Measurements from ENCODE around the gene FAAP100.
A peak's percentile ranks its signal among the peaks of the same experiment; 100 is the strongest.

The FAAP100 gene

DNA sequence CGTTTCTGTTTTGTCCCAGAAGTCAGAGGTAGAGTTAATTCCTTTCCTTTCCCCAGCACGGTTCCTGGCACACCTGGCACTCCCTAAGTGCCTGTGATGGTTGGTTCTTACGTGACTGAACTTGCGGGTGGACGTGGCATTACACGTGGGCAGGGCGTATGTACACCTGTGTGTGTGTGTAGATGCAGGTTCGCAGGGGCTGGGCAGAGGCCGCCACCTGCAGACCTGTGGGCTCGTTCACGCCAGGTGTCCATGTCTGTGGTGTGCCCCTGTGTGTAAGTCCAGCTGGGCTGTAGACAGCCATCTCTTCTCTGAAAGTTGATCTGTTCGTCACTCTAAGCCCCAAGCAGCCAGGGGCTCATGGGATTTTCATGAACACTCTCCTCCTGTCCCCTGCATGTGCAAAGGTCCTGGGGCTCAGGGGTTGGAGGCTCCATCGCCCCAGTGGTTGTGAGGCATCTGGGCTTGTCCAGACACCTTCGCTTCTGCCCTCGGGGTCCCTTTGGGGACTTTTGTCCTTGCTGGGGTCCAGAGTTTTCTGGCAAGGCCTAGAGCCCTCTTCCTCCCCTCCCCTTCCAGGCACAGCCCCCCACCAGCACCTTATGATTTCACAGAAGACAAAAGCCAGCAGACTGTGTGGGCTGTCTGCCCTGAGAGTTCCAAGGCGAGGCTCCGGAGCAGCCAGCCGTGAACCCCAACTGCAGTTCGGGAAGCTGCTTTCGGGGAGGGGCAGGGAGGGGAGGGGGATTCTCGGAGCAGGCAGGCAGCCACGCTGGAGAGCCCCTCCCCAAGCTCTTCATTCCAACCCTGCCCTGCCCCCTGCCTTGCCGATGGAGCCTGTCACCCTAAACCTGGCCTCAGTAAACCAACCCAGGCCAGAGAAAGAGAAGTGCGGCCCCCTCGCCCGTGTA lies 29.4 kb downstream of the FAAP100 start:
- no peak for DNase-seq

DNA sequence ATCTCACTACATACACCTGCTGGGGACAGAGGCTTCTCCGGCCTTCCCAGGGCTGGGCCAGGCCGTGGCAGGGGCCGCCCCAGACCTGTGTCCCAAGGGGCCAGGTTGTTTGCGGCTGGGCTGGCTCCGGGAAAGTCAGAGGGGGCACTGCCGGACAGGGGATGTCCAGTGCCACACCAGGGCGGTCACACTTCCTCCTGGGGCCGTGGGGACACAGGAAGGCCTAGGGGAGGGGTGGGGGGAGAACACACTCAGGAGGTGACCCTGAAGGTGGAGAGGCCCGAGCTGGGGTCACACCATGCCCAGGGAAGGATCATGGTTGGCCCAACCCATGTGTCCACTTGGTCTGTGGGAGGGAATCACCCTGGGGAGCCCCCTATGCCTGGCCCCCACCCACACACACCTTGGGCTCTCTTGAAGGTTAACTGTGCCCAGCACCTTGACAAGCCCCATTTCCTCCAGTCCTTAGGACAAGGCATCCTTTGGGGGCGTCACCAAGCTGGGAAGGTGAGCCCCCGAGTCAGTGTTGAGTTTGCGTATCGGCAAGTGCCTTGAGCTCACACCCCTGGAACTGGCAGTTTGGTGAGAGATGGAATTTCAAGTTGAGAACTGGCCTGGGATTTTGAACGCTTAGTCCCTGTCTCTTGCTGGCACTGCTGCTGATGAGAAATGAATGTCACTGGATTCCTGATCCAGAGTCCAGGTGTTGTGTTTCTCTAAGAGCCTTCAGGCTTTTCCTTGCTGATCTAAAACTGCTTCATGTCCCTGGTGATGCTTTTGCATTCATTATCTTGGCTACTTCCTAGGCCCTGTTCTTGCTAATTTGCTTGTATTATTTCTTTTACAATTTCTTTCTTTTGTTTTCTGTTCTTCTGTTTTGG lies 31.9 kb downstream of the FAAP100 start:
- no peak for DNase-seq

DNA sequence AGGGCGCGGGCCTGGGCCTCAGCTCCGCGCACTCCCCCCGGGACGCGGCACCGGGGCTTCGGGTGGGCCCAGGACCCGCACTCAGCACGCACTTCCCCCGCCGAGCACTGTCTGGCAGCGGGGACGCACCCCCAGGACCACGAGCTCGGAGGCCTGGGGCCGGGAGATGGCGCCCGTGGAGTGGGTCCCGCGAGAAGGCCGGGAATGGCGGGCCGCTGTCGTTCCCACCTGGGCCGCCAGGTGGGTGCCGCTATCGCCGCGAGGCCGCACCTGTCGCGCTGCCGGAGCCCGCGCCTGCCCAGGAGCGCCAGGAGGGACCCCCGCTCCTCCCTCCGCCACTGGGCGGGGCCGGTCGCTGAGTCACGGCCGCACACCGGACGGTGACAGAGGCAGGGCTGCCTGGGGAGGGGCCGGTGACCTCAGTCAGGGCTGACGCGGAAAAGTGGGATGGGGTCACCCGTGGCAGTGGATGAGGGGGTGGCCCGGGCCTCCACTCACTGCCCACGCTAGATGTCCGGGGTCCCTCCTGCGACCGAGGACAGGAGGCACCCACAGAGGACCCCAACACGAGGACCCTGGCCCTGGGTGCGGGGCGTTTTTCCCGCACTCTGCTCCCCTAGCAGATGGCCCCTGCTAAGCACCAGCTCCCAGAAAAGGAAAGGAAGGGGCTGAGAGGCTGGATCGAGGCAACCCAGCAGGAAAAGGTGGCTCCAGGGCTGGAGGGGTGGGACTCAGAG lies 32.7 kb downstream of the FAAP100 start:
- peak; percentile 68 for DNase-seq

DNA sequence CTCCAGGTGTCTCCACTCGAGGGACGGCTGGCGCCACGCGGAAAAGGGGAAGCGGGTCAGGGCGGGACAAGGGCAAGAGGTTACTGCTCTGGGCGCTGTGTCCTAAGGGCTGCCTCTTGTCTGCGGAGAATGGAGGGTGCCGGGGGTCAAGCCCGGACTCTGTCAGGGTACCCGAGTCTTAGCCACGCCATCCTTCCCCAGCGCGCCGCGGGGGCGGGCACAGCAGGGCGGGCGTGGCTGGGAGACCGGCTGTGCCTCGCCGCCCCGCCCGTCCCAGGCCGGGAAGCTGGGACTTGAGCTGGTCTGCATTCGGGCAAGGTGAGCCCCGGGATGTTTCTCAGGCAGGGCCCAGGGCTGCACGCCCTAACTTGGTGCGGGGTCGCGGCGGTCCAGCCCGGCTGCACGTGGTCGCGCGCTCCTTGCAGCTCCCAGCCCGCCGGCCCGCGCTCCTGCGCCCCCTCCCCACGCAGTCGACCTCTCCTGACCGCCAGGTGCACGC lies 33.3 kb downstream of the FAAP100 start:
- no peak for DNase-seq

DNA sequence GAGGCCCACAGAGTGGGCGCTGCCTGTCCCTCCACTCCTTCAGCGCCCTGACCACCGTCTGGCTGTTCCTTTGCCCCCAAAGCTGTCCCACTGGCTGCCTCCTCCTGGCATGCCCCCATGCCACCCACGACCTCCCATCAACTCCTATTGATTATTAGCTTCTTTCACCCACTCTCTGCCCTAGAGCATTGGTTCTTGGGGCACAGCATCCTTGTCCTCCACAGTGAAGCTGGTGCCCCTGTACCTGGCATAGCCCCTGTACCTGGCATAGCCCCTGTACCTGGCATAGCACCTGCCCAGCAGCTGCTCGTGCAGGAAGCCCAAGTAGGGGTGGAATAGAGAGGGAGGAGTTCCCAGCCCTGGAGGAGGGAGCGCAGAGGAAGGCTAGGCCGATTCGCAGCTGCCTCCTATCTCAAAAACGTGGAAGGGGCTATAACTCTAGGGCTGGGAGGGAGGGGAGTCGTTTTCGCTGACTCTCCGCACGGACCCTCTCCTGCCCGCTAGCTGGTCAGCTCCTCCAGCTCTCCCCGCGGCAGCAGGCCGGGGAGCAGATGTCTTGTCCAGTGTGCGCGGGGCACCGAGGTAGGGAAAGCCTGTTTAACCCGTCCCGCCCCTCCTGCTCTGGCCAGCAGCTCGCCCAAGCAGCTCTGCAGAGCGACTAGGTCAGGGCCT lies 33.9 kb downstream of the FAAP100 start:
- DNase-seq = no peak

- DNase-seq = no peak
Measured at GRCh38 chr17:81517339-81518112, 34.6 kb downstream of the FAAP100 start.

GRCh38 chr17:81517009-81517338 lies 35.2 kb downstream of the FAAP100 start:
- DNase-seq = no peak

GRCh38 chr17:81516439-81516838 lies 35.7 kb downstream of the FAAP100 start:
- no peak for DNase-seq

DNA sequence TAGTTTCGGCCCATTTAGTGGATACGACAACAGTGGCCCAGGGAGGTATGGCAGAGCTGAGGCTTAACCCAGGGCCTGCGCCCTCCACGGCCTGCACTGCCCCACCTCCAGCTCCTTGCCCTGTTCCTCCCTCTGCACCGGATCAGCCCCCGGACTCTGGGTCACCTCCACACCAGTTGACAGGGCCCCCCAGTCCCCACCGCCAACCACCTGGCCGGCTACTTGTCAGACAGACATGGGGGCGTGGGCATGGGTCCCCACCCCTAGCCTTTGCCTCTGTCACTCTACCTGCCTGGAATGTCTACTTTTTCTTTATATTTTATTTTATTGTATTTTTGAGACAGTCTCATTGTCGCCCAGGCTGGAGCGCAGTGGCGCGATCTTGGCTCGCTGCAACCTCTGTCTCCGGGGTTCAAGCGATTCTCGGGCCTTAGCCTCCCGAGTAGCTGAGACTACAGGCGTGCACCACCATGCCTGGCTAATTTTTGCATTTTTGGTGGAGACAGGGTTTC lies 36.6 kb downstream of the FAAP100 start:
- DNase-seq = no peak

DNA sequence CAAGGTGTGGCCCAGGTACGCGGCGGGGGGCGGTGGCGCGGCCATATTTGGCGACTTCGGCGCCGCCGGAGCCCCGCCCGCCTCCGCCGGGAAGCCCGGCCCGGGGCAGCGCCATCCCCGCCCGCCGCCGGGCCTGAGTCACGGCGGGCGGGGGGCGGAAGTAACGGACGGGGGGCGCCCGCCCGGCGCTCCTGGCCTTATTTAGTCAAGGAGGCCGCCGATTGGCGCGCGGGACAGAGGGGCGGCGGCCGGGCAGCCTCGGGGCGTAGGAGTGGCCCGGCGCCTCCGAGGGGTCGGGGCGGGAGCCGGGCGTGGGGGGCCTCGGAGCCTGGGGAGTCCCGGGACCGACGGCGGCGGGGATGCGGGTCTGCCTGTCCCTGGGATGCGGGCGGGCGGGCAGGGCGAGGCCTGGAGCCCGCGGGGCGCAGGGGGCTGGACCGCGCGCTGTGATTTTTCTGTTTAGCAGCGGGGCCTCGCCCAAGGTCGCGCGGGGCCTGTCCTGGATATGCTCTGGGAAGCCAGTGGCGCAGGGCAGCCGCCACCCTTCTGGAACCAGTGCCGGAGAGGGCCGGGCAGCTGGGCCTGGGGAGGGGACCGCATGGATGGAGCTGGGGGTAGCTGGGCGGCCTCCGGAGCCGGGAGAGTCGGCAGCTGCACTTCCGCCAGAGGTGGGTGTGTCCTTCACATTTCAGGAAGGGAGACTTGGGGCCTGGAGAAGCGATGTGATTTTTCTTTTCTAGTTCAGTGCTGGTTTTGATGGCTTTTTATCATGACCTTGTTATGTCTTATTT lies 37.2 kb downstream of the FAAP100 start:
- DNase-seq = peak; percentile 73

DNA sequence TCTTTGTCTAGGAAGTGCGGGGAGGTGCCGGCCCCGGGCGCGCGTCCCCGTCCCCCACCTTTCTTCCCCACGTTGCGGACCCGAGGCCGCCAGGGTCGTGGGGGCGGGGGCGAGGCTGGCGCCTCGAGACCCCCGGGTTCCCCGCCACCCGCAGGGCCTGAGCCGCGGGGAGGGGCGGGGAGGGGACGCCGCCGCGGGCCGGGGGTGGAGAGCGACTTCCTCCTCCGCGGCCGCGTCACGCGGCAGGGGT lies 37.7 kb downstream of the FAAP100 start:
- no peak for DNase-seq

- DNase-seq = peak; percentile 55
Measured at GRCh38 chr17:81513753-81514488, 38.2 kb downstream of the FAAP100 start.

DNA sequence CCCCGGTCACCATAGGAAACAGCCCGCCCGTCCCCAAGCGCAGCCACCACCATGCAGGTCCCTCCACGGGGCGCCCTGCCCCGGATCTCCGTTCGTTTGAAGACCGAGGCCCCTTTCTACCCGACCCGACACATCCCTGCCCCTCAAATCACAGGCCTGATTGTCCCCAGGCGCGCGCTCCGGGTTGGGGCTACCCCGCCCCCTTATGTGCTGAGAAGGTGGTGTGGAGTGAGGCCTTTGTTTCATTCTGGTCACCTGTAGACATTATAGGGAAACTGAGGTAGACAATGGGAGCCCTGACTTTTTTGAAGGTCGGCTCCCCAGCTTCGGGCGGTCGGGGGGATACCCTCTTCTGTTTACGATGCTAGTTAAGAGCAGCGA lies 38.8 kb downstream of the FAAP100 start:
- DNase-seq = peak; percentile 67

DNA sequence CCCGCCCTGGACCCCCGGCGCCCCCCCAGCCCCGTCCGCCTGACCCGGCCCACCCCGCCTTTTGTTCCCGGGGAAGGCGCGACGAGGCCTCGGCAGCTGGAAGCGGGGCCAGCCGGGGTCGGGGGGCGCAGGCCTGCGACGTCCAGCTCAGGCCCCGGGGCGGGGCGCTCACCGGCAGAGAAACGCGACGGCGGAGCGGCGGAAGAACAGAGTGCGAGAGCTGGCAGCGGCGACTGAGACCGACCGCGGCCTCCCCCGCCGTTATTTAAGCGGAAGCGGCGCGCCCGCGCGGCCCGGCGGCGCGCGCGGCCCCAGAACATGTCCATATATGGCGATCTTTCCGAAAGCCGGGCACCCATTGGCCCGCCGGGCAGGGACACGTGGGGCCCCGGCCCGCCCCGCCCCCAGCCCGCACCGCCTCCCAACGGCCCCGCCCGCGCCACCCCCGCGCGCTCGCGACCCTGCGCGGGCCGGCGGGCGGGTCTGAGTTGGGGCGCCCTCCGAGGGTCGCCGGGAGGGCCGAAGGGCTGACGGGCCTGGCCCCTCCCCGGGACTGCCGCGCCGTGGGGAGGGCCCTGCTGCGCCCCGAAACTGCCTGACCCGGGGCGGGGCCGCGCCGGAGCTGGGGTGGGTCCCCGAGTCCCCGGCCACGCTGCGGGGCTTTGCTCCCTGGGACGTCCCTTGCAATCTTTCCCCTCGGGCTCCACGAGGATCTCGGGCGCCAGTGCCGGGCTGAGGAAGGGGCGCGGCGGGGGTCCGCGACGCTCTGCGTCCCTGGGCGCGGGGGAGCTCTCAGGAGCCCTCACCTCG lies 39.4 kb downstream of the FAAP100 start, which contains the start of gene ACTG1:
Gene ACTG1 (minus strand): TSS at position 238 of the 810 bp plus-strand sequence. CDS start 445 bp downstream, outside the sequence.
- DNase-seq = peak; percentile 91

DNA sequence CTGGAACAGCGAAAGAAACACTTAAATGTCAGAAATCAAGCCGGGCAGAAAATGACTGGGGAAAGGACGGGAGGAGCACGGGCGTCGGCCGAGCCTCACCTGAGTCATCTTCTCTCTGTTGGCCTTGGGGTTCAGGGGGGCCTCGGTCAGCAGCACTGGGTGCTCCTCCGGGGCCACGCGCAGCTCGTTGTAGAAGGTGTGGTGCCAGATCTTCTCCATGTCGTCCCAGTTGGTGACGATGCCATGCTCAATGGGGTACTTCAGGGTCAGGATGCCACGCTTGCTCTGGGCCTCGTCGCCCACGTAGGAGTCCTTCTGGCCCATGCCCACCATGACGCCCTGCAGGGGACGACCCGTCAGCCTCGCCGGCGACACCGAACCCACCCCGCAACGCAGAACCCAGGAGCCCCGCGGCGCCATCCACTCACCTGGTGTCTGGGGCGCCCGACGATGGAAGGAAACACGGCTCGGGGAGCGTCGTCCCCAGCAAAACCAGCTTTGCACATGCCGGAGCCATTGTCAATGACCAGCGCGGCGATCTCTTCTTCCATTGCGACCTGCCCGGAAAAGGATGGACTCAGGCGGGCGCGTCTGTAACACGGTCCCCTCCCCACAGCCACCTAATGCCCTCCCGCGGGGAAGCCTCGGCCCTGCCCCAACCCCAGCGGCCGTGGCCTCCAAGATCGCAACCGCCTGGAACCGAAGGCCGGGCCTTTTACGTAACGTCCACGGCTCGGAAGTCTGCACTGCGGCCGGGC lies 40.2 kb downstream of the FAAP100 start:
- no peak for DNase-seq

DNA sequence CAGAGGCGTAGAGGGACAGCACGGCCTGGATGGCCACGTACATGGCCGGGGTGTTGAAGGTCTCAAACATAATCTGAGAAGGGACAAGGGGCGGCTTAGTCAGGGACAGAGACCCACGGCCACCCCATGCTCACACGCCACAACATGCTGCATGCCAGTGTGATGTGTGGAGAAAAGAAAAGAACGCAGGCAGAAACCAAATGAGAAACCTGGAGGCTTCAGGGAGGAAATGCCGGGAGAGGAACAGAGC lies 40.7 kb downstream of the FAAP100 start:
- DNase-seq = no peak

- peak; percentile 53 for DNase-seq
Measured at GRCh38 chr17:81510785-81511553, 41.2 kb downstream of the FAAP100 start.
